Loucy (cell line): Measurements from ENCODE around the gene MAPK1.
"Not testable (repeated sequence)": the region's sequence is repeated elsewhere in the genome, so short reads cannot be mapped to it uniquely, and the experiment has no call there.

Experiments used
- H2AFZ ChIP-seq: fragments of 200-600 bp; sonication (generic); 2 replicates; pipeline ENCODE4 v1.6.0; 2016; ENCODE audit warnings: antibody characterized with exemption, mild to moderate bottlenecking, low read length, moderate library complexity
- H3F3A ChIP-seq: fragments of 200-600 bp; 2 replicates; pipeline ENCODE4 v1.6.0; 2016; ENCODE audit warnings: antibody characterized with exemption, low read depth, mild to moderate bottlenecking
- H3K27me3 ChIP-seq: fragments of 200-600 bp; sonication (generic); 2 replicates; pipeline ENCODE4 v1.6.1; 2014; ENCODE audit warnings: low read length, mild to moderate bottlenecking; ENCODE audit not compliant: insufficient read depth, poor library complexity, severe bottlenecking
- H3K36me3 ChIP-seq: fragments of 200-600 bp; sonication (generic); 2 replicates; pipeline ENCODE4 v1.6.1; 2016; ENCODE audit warnings: low read length; ENCODE audit not compliant: insufficient read depth
- H3K4me1 ChIP-seq: fragments of 200-600 bp; sonication (generic); 2 replicates; pipeline ENCODE4 v1.5.1; 2014; ENCODE audit warnings: low read length, mild to moderate bottlenecking; ENCODE audit not compliant: insufficient read depth, poor library complexity, severe bottlenecking
- H3K4me2 ChIP-seq: fragments of 200-600 bp; sonication (generic); 2 replicates; pipeline ENCODE4 v1.6.0; 2014; ENCODE audit warnings: antibody characterized with exemption, low read length, low read depth, mild to moderate bottlenecking; ENCODE audit not compliant: poor library complexity, severe bottlenecking
- H3K4me3 ChIP-seq: fragments of 200-600 bp; sonication (generic); 2 replicates; pipeline ENCODE4 v1.5.1; 2014; ENCODE audit warnings: low read length, mild to moderate bottlenecking, mixed read lengths; ENCODE audit not compliant: poor library complexity, severe bottlenecking
- H3K79me2 ChIP-seq: fragments of 200-600 bp; sonication (generic); 2 replicates; pipeline ENCODE4 v1.6.1; 2014; ENCODE audit warnings: low read length; ENCODE audit not compliant: insufficient read depth
- H3K9ac ChIP-seq: fragments of 200-600 bp; sonication (generic); 2 replicates; pipeline ENCODE4 v1.6.0; 2014; ENCODE audit warnings: mild to moderate bottlenecking, low read depth, low read length, moderate library complexity; ENCODE audit not compliant: poor library complexity, severe bottlenecking
- H3K9me2 ChIP-seq: fragments of 200-600 bp; sonication (generic); replicated peaks from 2 replicates; pipeline ENCODE4 v1.6.1; 2016; ENCODE audit warnings: low read depth, low read length, mixed read lengths
- H3K9me3 ChIP-seq: fragments of 200-600 bp; sonication (generic); 2 replicates; pipeline ENCODE4 v1.6.1; 2014; ENCODE audit warnings: mild to moderate bottlenecking, antibody characterized with exemption, low read length, low read depth; ENCODE audit not compliant: insufficient read depth
- H4K20me1 ChIP-seq: fragments of 200-600 bp; sonication (generic); 2 replicates; pipeline ENCODE4 v1.6.0; 2014; ENCODE audit warnings: antibody characterized with exemption, low read length, mild to moderate bottlenecking; ENCODE audit not compliant: insufficient read depth, poor library complexity, severe bottlenecking
- EZH2phosphoT487 ChIP-seq: fragments of 200-600 bp; IDR thresholded peaks from 2 replicates; pipeline ENCODE4 v1.6.1; 2018; ENCODE audit warnings: antibody characterized with exemption, mild to moderate bottlenecking, moderate library complexity, borderline replicate concordance
- TF ChIP-seq, protein P1 (sequence below): fragments of 200-600 bp; sonication (generic); conservative IDR thresholded peaks from 2 replicates; pipeline ENCODE4 v1.5.1; 2014; ENCODE audit warnings: mild to moderate bottlenecking, antibody characterized with exemption, low read length

Gene MAPK1

DNA sequence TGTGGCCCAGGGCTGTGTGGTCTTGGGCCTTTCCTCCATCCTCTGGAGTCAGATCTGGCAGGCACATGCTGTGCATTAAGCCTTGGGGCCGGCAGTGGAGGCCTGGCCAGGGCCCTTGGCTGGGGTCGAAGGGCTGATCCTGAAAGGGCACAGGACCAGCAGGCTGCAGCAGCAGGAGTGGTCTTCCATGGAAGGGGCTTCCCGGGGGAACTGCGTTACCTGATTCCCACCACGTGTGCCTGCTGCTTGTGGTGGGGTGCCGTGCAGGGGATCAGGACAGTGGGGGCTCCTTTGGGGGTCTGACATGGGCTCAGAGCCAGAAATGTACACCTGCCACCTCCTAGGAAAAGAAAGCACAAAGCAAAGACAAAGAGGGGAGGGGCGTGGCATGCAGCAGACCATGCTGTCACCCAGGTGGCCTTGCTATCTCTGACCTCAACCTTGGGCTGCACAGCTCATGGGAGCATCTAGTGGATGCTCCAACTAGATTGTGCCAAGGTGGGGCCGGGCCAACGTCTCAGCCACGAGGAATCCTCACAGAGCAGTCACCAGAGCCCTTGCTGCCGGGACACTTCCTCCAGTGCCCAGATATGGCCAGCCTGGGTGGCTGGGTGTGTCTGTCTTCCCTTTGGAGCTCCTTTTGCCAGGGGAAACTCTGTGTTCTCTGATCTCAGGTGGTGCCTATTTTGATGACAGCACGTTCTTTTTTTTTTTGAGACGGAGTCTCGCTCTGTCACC is 113.9 kb downstream of the MAPK1 start:
- Histone ChIP-seq H3K27me3 (no peaks in the 10 kb centered on the region), H2AFZ (no peak overlapping the region), H3F3A (no peaks in the 10 kb centered on the region), H3K4me2 (no peak overlapping the region), H3K36me3 (peaks cover 9% of the 10 kb centered on the region; the same call in 1 of the 2 replicates), H3K4me3 (no peak overlapping the region), H3K9me2 (no peaks in the 10 kb centered on the region), H3K9me3 (no peaks in the 10 kb centered on the region), H3K79me2 (no peaks in the 10 kb centered on the region), H3K9ac (no peak overlapping the region), H3K4me1 (no peaks in the 10 kb centered on the region), H4K20me1 (no peaks in the 10 kb centered on the region)
- TF ChIP-seq, protein P1, sequence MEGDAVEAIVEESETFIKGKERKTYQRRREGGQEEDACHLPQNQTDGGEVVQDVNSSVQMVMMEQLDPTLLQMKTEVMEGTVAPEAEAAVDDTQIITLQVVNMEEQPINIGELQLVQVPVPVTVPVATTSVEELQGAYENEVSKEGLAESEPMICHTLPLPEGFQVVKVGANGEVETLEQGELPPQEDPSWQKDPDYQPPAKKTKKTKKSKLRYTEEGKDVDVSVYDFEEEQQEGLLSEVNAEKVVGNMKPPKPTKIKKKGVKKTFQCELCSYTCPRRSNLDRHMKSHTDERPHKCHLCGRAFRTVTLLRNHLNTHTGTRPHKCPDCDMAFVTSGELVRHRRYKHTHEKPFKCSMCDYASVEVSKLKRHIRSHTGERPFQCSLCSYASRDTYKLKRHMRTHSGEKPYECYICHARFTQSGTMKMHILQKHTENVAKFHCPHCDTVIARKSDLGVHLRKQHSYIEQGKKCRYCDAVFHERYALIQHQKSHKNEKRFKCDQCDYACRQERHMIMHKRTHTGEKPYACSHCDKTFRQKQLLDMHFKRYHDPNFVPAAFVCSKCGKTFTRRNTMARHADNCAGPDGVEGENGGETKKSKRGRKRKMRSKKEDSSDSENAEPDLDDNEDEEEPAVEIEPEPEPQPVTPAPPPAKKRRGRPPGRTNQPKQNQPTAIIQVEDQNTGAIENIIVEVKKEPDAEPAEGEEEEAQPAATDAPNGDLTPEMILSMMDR = no peak
- TF ChIP-seq EZH2phosphoT487 = no peak

DNA sequence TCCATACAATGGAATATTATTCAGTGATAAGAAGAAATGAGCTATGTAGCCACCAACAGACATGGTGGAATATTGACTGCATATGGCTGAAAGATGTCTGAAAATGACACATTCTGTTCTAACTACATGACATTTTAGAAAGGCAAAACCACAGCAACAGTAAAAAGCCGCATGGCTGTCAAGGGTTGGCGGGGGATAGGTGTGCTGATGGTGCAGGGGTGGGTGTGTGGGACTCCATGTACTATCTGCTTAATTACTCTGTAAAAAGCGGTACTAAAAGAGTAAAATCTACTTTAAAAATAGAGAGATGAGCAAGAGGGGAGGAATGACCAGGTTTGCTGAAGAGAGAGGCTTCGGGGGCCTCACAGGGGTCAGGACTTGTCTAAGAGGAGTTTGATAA is 115.2 kb downstream of the MAPK1 start:
- no peaks in the 10 kb centered on the region for H4K20me1 ChIP-seq
- H3K79me2 ChIP-seq = no peaks in the 10 kb centered on the region
- no peaks in the 10 kb centered on the region for H3K27me3 ChIP-seq
- TF ChIP-seq, protein P1 = no peak
- TF ChIP-seq EZH2phosphoT487 = no peak
- H3K9me2 ChIP-seq = no peaks in the 10 kb centered on the region
- no peak overlapping the region for H3K9ac ChIP-seq
- no peak overlapping the region for H3K4me3 ChIP-seq
- no peaks in the 10 kb centered on the region for H3K9me3 ChIP-seq
- no peaks in the 10 kb centered on the region for H3F3A ChIP-seq
- H3K36me3 ChIP-seq = peaks cover 2% of the 10 kb centered on the region; the same call in 1 of the 2 replicates
- H3K4me2 ChIP-seq = no peak overlapping the region
- H3K4me1 ChIP-seq = no peaks in the 10 kb centered on the region
- H2AFZ ChIP-seq = no peak overlapping the region

DNA sequence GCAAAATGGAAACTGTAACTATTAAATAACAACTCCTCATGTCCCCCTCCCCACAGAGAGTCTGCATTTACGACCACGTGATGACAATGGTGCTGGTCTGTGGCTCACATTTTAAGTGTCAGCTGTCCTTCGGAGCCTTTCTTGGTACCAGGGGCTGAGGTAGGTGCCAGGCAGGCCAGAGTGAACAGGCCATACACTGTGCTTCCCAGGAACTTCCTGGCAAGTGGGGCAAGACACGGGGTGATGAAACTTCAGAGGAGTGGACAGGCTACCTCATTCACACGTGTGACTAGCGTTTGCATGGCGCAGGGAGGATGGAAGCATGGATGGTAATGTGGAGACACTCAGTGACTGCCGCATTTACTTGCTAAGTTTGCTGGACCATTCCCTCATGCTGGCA is 121.5 kb downstream of the MAPK1 start:
- Histone ChIP-seq H3K79me2 (no peaks in the 10 kb centered on the region), H4K20me1 (no peaks in the 10 kb centered on the region), H3K9ac (no peak overlapping the region), H2AFZ (no peak overlapping the region), H3F3A (no peaks in the 10 kb centered on the region), H3K4me3 (no peak overlapping the region), H3K27me3 (no peaks in the 10 kb centered on the region), H3K9me3 (no peaks in the 10 kb centered on the region), H3K36me3 (no peaks in the 10 kb centered on the region), H3K9me2 (no peaks in the 10 kb centered on the region), H3K4me1 (no peaks in the 10 kb centered on the region), H3K4me2 (no peak overlapping the region)
- no peak for TF ChIP-seq EZH2phosphoT487
- TF ChIP-seq, protein P1 = no peak

DNA sequence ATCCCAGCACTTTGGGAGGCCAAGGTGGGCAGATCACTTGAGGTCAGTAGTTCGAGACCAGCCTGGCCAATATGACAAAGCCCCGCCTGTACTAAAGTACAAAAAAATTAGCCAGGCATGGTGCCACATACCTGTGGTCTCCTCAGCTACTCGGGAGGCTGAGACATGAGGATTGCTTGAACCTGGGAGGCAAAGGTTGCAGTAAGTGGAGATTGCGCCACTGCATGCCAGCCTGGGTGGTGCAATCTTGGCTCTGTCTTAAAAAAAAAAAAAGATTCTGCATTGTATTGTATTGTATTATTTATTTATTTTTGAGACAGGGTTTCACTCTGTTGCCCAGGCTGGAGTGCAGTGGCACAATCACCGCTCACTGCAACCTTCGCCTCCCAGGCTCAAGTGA is 122.5 kb downstream of the MAPK1 start:
- H3K4me2 ChIP-seq, H4K20me1 ChIP-seq, H2AFZ ChIP-seq, H3K9me3 ChIP-seq, H3K9me2 ChIP-seq, H3K79me2 ChIP-seq, H3F3A ChIP-seq, H3K27me3 ChIP-seq, H3K4me3 ChIP-seq, H3K4me1 ChIP-seq, H3K36me3 ChIP-seq, H3K9ac ChIP-seq: not testable (repeated sequence)
